Raji (cell line): ENCODE measurements around the gene KLHDC4.

Experiments used
- POLR2A ChIP-seq: IDR thresholded peaks from 2 replicates; pipeline ENCODE4 v1.6.1; 2011; ENCODE audit warnings: low read depth, low read length, control low read depth; ENCODE audit not compliant: insufficient read depth

Gene KLHDC4

DNA sequence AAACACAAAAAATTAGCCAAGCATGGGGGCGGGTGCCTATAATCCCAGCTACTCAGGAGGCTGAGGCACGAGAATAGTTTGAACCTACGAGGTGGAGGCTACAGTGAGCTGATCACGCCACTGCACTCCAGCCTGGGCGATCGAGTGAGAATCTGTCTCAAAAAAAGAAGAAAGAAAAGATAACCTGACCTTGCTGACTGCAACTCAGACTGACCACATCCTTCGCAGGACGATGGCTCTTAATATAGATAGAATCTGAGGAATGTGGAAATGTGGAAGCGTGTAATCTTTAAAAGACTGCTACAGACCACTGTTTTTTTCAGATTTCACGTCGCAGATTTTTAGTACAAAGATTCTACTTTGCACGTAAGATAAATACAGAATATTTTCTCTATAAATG, 37.8 kb downstream of the KLHDC4 start:
- TF ChIP-seq POLR2A, result no peak

DNA sequence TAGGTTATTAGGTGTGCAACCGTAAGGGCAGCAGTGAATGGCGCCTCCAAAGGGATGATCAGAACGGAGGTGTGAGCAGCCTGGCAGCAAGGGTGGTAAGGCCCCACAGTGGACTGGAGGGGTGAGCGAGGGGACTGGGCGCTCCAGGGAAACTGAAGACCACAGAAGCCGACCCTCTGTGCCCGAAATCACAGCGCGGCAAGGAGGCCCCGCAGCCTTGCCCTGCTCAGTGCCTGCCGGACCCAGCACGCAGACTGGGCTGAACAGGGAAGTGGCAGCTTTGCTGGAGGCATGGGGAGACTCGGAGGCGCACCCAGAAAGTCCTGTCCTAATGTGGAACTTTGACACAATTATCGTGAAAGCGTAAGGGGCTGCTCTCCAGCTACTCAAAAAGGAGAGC, 38.4 kb downstream of the KLHDC4 start:
- TF ChIP-seq POLR2A, result no peak

DNA sequence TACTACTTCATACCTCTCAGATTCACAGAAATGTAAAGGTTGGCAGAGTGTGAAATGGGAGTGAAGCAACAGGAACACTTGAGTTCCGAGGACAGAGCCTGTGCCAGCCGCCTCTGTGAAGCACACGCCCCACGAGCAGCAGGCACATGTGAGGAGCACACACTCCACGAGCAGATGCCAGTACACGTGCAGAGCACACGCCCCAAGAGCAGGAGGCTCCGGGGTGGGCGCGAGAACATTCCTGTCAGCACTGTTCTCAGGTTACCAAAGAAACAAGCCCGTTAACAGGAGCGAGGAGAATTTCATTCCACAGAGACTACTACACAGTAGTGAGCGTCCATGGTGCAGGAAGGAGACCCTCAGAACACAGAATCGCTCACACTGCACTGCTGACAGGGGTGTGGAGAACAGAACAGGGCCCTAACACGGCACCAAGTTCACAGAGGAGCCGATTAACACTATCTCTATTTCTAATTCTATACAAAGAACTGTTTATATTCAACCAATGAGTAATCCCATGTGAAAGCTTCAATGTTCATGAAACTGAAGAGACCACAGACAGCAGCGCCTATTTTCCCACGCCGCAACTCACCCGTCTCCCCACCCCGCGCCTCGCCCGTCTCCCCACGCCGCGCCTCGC, 40.1 kb downstream of the KLHDC4 start:
- no peak for TF ChIP-seq POLR2A

DNA sequence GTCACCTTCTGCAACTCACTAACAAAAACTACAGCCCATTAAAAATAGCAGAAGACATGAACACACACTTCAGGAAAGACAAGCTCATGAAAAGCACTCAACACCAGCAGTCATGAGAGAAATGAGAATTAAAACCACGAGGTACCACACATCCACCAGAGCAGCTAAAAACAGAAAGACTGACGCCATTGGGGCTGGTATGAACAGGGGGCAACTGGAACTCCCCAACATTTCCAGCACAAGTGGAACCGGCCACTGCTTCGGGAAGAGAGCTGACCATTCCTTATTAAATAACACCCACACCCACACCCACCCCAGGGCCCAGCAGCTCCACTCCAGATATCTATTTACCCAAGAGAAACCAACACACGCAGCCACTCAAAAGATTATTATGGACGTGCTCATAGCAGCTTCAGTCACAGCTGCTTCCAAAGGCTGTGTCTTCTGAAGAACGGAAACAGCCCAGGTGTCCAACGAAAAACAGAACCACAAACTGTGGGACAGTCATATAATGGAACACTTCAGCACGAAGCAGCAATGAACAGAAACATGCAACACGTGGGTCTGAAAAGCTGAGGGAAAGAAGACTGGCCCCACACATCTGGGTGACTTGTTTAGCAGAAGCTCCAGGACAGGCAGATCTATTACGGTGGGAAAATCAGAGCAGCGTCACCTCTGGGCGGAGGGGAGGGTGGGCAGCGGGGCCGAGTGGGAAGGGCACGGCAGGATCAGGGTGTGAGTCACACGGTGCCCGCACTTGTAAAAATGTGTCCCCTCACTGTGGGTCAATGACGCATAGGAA, 41.1 kb downstream of the KLHDC4 start:
- no peak for TF ChIP-seq POLR2A

DNA sequence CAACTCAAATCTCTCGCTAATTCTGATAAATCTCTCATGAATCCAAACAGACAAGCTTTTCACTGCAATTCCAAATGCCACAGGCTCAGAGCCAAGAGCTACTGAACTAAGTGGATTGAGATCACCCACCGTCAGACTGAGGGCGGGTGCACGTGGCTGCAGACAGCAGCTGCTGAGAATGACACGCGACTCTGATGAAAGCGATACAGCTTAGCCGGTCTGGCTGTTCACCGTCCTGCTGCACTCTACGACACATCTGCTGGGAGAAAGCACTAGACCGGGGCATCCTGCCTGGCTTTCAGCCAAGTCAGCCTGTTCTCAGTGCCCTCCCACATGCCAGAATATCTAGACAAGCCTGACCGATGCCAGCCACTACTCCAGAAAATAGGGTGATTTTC, 42.6 kb downstream of the KLHDC4 start:
- no peak for TF ChIP-seq POLR2A

DNA sequence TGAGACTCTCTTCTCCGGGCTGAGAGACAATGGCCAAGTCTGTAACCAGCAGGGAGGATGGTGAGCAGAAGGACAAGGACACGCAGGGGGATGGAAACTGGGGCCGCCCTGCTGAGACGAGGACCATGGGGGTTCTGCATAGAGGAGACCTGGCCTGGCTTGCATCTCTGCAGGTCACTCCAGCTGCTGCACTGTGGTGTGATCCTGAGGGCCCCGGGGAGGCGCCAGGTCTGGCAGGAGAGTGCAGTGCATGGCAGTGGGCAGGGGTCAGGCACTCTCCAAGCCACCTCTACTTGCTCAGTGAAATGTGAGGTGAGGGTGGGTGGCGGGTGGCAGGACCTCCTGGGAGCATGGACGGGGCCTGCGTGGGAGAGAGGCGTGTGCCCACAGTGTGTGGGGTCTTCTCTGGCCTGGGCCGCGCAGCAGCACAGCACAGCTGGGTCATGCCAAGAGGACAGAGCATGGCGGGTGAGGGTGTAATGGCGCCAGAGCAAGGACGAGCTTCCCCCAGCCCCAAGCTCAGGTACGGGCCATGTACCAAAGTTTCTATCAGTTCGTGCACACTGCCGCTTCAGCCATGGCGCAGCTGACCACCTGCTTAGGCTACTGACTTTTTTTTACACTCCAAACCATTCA, 43.1 kb downstream of the KLHDC4 start:
- TF ChIP-seq POLR2A, result no peak

DNA sequence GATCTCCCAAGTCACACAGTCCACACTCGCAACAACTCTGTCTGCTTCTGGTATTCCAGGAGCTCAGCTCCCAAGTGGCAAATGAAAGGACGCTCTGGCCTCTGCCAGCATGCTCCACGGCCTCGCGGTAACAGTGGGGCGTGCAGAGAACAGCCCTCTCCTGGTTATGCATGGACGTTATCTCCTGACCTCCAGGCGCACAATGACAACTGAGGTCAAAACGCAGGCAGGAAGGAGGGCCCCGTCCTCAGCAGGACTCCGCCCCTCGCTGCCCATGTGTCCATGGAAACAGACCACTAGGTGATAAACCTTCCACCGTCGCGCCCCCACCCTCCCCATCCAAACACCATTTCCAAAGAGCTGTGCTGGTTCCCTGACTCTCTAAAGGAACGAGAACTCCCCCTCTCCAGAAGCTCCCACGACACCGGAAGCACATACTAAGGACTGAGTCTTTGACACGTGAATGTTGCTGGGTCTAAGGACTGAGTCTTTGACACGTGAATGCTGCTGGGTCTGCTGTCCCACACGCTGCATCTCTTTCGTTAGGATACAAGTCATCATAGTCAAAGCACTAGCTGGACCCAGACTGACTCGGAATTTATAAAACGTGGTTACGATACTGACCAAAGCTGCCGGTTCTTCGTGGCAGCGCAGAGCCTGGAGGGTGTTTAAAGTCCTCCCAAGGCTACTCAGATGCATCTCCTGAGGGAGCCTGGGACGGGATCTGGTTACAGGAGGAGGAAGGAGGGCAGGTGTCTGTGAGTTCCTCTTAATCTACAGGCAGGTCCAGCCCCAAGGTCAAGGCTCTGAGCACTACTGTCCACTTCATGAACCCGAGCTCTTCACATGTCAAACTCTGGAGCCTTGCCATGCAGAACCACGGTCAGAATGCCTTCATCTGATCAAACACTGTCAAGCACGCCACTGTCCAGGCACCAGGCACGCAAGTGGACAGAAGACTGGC, 43.9 kb downstream of the KLHDC4 start:
- no peak for TF ChIP-seq POLR2A

DNA sequence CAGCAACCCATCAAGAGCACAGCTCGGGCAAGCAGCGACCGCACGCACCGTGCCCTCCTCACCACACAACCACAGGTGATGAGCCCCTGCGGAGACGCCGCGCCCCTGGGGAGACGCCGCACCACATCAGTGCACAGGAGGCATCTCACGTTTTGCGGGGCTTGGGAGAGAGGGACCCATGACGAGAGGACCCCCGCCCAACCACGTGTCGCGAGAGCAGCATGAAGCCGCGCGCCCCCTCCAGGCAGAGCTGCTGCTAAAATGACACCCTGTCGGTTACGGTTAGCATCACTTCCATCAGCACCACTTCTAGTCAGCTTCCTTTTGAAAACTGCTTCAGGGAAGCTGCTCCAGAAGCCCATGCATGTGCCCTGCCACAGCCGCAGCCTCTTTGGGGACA, 45.3 kb downstream of the KLHDC4 start:
- TF ChIP-seq POLR2A, result no peak

DNA sequence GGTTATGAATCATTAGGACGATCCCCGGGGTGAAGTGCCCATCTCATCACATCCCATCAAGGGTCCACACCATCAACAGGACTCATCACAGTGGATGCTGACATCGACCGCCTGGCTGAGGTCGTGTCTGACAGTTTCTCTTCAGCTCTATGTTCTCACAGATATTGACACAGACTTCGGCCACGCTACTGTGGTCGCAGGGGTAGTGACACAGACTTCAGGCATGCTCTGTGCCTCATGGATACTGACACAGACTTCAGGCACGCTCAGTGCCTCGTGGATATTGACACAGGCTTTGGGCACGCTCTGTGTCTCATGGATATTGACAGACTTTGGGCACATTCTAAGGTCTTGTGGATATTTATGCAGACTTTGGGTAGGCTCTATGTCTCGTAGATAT, 50.1 kb downstream of the KLHDC4 start:
- no peak for TF ChIP-seq POLR2A

DNA sequence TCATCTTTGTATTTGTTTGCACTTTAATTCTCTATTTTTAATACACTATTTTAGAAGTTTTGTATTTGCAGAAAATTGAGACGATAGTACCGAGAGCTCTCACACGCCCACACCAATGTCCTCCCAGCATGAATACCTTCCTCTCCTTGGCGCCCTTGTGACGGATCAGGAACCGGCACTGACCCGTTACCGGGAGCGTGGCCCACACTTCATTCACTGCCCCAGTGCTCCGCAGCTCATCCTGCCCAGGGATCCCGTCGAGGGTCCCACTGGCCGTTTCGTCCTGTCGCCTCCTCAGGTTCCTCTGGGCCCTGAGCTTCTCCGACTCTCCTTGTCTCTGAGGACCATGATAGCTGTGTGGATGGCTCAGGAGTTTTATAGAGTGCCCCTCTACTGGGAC, 50.6 kb downstream of the KLHDC4 start:
- no peak for TF ChIP-seq POLR2A

DNA sequence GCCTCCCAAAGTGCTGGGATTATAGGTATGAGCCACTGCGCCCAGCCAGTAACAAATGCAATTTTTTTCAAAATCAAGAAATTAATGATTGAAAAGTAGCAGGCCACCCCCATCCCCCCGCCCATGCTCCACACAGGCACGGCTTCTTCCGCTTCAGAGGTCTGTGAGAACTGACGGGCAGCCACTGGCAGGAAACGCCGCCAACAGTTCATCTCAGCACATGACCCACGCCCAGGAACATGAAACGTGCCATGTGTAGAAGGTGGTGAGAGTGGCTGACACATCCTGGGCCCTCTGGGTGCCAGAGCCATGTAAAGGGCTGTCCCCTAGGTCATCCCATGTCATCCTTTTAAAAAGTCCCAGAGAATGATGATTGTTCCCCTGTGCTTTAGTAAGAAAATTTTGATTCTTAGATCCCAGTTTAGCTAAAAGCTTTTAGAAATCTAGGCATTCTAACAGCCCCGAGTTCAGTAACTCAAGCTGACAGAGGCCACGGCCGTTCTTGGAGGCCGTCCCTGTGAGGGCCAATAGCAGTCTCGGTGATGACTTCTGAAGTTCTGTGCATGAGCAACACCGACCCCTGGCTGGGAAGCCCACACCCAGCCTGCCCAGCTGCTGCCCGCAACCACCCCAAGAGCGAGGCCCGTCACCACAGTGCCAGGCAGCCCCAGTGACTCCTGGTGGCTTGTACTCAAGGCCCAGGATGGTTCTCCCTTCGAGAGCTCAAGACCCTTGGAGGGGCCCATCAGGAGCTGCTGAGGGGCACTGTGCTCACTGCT, 52.1 kb downstream of the KLHDC4 start:
- TF ChIP-seq POLR2A, result no peak

DNA sequence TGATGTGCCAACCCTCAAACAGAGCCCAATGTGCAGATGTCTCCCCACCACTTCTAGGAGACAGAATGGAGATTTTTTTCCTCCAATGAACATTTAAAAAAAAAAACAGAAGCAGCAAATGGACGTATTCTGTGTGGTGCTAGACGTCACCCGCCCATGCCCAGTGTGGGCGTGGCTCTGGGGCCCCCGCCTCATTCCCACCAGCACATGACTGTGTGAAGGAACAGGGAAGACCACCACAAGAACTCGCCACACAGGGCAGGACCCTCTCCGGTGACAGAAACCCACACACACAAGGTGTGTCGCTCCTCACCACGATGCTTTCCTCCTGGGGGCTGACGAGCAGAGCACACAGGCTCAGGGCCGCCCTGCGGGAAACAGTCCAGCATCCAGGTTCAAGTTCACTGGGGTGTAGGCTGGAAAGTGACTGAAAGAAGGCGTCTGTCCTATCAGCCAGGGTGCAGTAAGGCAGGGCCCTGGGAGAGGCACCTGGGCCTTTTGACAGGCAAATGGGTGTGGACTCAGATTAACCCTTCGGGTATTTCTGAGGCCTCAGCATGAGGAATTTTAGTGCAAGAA, 53.5 kb downstream of the KLHDC4 start:
- TF ChIP-seq POLR2A, result no peak

DNA sequence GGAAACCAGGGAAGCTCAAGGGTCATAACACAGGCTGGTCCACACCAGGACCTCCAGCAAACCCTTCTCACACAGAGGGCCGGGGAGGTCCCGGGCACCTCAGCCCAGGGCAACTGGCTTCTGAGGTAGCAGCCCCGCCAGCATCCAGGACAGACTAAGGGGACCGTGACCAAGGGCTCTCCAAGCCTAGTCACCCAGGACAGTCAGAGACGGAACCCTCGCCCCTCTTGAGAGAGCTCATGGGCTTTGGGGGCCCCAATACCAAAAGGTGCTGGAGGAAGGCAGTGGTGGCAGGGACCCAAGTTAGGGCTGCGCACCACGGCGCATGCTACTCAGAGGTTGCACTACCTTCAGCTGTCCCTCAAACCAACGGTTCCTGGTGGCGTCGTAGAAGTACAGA, 54.9 kb downstream of the KLHDC4 start:
- no peak for TF ChIP-seq POLR2A

DNA sequence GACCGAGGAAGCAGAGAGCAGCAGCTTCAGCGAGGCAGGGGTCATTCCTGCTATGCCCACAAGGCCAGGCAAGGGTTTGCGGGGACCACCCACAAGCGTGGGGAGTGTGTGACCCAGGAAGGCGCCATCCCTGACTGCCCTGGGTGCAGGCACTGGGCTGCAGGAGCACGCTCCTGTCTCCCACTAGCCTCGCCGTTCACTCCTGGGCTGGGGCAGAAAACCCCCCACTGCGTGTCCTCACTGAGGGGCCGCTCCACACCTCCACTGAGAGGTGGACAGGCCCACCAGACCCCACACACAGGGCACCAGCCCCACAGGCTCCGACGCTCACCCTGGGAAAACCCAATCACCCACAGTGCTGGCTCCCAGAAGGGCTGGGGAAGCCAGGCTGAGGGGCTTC, 56.1 kb downstream of the KLHDC4 start:
- TF ChIP-seq POLR2A, result no peak

DNA sequence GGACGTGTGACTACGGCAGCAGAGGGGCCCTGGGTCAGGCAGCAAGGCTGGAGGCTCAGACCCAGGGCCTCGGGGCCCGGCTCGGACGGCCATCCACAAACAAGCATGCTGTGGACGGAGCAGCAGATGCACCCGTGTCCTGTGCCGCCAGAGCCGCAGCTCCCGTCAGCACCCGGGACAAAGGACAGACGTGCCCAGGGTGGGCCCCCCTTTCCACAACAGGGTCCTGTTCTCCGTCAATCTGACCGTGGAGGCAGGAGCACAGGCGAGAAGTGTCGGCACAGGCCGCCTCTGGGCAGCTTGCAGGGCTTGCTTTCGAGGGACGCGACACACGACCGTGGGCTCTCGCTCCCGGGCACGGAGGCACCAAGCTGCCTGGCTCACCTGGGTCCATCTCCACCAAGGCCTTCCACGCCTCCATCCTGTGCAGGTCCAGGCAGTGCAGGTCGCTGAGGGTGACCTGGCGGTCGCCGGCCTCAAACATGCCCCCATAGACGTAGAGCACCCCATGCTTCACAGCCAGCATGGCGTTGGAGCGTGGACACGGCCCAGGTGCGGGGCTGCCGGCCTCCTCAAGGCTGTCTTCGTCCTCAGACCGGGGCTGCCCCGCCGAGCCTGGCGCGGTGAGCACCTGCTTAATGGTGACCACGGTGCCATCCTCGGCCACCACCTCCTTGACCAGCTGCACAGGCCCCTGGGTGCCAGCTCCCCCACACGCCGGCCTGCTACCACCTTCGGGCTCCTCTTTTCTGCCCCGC, 56.7 kb downstream of the KLHDC4 start:
- no peak for TF ChIP-seq POLR2A
